ENCODE measurements around the gene ZC2HC1B.

DNA sequence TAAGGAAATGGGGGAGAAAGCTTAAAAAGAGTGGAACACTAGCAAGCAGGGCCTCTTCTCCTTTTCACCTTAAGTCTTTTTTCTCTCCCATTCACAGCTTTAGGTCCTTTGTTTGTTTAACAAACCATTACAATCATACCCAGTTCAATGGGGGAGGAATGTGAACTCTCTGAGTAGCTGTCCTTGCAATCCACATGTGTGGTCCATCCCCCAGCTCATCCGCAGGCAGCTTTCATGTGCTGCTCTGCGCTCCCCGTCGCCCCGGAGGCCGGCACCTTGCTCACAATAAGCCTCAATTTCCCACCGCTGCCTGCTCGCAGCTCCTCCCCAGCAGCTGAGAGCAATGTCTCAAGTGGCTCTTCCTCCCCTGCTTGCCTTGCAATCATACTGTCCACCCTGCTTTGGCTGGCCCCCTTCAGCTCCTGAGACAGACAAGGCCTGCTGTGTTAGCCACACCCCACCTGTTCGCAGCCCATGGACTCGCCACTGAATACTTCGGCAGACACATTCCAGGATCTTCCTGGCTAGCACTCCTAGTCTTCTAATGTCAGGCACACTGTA lies 94.6 kb downstream of the ZC2HC1B start:
- TF ChIP-seq, protein P1, sequence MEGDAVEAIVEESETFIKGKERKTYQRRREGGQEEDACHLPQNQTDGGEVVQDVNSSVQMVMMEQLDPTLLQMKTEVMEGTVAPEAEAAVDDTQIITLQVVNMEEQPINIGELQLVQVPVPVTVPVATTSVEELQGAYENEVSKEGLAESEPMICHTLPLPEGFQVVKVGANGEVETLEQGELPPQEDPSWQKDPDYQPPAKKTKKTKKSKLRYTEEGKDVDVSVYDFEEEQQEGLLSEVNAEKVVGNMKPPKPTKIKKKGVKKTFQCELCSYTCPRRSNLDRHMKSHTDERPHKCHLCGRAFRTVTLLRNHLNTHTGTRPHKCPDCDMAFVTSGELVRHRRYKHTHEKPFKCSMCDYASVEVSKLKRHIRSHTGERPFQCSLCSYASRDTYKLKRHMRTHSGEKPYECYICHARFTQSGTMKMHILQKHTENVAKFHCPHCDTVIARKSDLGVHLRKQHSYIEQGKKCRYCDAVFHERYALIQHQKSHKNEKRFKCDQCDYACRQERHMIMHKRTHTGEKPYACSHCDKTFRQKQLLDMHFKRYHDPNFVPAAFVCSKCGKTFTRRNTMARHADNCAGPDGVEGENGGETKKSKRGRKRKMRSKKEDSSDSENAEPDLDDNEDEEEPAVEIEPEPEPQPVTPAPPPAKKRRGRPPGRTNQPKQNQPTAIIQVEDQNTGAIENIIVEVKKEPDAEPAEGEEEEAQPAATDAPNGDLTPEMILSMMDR (IDR thresholded peaks at IDR 0.05), result no peak
- TF ChIP-seq POLR2A (IDR thresholded peaks at IDR 0.05), result no peak
